HG02943 (cell line): ENCODE measurements around the gene FBXO41.

Experiments
- ATAC-seq: cut with Tn5 transposase; IDR thresholded peaks from one replicate; pipeline ENCODE4 v1.9.1; 2021; ENCODE audit warnings: mild to moderate bottlenecking, low read depth, moderate library complexity; ENCODE audit not compliant: unreplicated experiment

FBXO41 gene, protein sequence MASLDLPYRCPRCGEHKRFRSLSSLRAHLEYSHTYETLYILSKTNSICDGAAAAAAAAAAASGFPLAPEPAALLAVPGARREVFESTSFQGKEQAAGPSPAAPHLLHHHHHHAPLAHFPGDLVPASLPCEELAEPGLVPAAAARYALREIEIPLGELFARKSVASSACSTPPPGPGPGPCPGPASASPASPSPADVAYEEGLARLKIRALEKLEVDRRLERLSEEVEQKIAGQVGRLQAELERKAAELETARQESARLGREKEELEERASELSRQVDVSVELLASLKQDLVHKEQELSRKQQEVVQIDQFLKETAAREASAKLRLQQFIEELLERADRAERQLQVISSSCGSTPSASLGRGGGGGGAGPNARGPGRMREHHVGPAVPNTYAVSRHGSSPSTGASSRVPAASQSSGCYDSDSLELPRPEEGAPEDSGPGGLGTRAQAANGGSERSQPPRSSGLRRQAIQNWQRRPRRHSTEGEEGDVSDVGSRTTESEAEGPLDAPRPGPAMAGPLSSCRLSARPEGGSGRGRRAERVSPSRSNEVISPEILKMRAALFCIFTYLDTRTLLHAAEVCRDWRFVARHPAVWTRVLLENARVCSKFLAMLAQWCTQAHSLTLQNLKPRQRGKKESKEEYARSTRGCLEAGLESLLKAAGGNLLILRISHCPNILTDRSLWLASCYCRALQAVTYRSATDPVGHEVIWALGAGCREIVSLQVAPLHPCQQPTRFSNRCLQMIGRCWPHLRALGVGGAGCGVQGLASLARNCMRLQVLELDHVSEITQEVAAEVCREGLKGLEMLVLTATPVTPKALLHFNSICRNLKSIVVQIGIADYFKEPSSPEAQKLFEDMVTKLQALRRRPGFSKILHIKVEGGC

DNA sequence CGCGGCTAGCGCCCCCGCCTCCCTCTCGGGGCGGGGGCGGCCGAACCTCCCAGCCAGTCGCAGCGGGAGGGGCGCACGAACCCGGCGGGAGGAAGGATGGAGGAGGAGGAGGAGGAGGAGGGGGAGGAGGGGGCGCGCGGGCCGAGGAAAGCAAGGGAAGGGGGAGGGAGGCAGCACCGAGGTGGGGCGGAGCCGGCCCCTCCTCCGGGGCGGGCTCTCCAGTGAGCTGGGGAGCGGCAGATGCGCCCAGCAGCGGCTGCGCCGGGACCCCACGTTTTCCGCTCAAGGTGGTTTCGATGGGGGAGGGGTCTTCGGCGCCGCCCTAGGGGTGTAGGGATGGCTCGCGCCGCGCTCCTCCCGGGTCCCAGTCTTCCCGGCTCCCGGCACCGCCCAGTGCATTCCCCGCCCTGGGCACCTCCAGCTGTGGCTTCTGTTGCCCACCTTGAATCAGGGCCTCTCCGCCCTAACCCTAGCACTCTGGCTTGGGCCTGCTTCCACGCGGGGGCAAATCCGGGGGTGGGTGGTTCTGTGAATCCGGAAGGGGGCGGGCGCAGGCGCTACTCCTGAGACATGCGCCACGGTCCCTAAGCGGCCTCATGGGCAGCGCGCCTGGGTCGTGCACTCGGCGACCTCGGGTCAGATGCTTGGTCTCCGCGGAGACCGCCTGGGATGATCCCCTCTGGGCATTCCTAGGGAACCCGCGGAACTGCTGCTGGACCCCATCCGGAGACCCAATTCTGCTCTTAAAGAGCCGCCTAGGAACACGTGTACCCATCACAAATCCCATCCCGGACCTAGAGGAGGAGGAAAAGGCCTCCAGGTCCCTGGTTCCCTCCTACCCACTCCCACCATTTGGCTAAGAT lies at the start of gene FBXO41:
Gene FBXO41, minus strand, starts transcription at position 183 of the 863 bp plus-strand sequence. CDS start 14,848 bp downstream, outside the sequence.
- ATAC-seq = peak; percentile 71

DNA sequence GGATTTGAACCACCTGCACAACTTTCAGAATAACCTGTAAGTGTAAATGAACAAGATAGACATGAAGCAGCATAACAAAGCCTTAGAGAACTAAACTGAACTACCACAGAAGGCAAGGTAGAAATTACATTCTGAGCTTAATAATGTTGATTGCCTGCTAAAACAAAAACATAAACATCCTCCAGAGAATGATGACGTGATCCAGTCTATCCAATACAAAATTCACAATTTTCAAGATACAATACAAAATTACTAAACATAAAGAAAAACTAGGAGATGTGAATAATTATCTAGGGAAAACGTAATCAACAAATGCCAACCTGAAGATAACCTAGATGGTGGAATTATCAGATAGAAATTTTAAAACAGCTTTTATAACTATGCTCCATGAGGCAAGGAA lies 49.8 kb upstream of the FBXO41 start:
- ATAC-seq = no peak

DNA sequence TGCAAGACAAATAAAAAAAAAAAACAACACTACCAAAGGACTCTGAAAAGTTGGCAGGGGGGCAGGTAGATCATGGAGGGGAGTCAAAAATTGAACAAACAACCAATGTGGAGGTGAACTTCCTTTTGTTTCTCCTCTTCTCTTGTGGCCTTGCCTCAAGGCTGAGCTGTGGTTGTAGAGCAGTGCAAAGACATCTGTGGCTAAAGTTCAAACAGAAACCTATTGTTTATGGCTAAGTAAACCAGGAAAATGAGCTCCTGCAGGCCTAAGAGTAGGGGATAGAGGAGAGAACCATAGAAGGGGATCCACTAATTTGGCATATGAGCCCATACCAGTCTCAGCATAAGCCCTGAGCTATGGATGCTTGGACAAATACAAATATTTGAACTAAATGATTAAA lies 49.3 kb upstream of the FBXO41 start:
- ATAC-seq = no peak

DNA sequence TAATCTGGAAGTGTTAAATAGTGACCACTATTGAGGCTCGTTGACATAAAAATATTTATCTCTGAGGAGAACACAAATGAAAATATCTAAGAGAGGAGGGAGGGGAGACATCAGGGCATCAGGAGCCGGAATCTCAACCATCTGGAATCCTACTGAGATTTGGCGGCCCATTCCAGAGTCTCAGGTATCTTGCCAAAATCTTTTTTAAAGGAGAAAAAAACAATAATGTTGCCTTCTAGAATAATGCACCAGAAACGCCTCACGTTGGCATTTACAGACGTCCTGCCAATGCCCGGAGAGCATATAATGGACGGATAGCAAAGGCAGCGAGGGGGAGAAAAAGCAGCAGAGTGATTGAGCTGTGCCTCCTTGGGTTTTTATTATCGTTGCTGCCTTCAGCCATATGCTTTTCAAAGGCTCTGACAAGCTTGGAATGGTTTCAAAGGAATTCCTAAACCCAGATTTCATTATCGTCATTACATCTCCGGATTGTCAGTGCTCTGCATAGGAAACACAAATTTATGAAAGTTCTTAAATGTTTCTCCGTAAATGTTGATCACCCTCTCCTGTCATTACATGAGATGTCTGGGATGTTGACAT lies 39.9 kb upstream of the FBXO41 start:
- no peak for ATAC-seq

DNA sequence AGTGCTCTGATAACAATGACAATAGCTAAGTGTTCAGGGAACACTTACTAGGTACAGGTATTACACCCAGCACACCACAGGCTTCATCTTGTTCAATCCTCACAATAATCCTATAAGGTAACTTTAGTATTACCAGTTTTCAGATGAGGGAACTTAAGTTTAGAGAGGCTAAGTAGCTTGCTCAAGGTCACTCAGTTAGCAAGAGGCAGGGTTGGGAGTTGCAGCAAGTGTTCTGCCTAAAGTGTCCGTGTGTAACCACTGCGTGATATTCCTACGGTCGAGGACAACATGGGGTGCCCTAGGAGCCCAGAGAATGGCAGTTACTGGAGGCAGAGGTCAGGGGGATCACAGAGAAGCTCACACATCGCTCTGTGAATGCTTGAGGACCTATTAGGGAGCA lies 39.3 kb upstream of the FBXO41 start:
- ATAC-seq = no peak

DNA sequence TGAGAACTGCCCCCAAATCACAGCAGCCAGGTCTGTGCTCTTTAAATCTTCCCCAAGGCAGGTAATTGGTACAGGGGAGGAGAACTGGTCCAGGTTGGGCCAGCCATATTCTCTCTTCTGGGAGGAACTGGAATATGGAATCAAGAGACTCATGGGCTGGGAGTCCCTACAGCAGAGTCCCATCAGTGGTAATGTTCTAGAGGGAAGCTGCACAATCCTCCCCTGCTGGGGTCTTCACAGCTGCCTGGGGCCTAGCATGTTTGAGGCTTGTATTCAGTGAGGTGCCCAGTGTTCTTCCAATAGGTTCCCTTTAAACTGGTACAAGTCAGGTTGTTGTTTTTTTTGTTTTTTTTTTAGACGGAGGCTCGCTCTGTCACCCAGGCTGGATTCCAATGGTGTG lies 30.2 kb upstream of the FBXO41 start:
- no peak for ATAC-seq

DNA sequence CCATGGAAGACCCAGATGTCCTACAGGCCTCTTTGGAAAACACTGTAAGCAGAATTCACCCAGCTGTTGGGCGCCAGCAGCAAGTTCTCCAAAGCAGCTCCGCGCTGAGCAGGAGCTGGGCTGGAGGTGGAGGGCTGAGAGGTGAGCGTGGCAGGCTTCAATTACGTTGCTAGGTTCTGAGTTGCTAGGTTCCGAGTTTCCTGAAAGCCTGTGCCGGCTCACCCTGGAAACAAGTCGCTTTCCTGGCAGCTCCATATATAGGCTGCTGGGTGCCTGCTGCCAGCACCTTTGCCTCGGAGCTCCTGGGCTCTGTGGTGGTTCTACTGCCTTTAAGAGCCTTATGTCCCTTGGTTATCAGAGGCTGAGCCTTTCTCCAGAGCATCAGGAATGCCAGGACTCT lies 23.4 kb upstream of the FBXO41 start:
- no peak for ATAC-seq

DNA sequence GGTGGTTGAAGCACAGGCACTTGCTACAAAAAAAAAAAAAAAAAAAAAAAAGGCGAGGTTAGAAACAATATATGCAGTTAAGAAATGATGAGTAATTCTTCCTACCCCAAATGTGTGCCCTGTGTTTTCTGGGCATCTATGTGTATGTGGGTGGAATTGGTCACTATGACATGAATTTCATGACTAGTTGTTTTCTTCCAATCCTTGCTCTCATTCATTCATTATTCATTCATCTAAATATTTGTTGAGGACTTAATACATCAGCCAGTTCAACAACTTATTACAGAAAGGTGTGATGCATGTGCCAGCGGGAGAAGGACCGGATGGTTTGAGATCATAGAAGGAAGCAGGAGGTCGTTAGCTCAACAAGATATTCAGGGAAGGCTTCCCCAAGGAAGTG lies 17.4 kb upstream of the FBXO41 start:
- ATAC-seq = no peak

DNA sequence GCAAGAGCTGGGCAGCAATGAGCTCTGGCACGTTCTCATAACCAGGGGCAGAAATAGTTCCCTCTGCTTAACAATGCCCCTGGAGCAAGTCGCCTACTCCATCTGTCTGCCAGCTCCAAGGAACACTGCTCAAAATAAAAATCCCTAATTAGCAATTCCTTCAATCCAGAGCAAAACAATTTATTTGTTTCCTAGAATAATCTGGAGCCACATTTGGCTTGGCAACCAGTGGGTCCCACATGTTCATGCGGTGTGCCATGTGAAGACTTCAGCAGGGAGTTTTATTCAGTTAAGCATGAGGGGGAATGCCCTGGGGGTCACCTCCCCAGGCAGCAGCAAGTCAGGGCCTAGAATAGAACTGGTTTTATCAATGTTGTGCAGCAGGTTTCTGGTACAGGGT lies 16.6 kb upstream of the FBXO41 start:
- ATAC-seq = no peak

DNA sequence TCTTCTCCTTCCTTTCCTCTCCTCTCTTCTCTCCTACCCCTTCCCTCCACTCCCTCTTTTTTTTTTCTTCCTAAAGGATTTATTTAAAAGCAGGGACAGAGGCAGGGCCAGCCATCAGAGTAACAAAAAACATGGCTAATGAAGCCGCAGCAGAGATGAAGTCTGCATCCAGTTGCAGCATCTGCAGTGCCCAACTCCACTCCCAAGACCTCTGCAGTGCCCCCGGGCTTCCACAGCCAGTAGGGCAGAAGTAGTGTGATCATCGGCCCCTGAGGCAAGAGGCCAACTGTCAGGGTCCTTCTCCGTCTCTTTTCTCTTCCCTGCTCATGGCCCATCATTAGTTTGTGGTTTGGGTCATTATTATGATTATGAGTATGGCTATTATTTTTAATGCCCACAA lies 13.3 kb upstream of the FBXO41 start:
- ATAC-seq = no peak

DNA sequence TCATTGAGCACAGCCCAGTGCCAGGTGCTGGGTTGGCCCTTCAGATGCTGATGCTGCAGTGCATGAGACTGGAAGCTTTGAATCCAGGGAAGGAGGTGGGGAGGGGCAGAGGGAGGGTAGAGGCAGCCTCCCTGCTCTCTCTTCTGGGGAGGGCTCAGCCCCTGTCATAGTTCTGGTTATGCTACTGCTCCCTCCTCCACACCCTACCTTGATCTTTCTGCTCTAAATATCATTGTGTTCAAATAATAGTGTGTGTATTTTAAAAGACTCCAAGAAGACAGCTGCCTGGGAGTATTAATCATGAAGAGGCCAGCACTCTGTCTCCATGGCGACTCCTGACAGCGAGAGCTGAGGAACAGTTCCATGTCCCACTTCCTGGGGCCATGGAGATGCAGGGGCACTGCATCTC lies 12.9 kb upstream of the FBXO41 start:
- ATAC-seq = no peak

DNA sequence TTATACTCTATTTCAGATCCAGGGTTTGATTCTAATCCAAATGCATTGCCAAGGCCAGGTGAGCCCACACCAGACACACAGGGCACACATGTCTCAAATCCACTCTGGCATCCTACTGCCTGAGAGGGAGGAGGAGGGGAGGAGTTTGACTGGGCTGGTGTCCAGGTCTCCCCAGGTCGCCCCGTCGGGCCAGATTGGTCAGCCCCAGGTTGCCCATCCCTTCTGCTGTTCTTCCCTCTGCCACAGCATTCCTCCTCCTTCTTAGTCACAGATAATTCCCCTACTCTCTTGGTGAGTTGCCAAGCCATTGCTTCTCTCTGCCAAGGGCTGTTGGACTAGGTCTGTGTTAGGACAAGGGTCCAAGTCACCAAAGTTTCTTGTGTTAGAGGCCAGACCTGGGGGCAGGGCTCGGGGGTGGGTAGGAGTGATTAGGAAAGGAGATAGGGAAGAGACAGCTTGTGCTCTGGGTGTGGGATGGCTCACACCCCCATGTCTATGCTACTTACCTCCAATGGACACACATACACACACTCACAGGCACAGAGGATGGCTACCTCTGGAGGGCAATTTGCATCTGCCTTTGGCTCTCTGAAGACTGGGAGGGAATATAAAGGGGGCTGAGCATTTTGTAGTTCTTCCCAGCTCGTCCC lies 11.6 kb upstream of the FBXO41 start:
- ATAC-seq = no peak

DNA sequence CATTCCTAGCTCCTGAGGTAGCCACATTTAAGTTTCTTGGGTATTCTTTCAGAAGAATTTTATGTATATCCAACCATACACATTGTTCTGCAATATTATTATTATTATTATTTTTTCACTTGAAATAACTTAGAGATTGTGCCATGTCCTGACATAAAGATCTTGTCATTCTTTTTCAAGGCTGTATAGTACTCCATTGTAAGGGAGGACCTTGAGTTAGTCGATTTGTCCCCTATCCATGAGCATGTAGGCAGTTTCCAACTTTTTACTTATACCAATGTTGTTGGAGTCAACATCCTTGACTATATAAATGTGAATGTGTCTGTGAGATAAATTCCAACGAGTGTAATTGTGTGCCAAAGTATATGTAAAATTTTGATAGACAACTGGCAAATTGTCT lies 10.0 kb upstream of the FBXO41 start:
- no peak for ATAC-seq

DNA sequence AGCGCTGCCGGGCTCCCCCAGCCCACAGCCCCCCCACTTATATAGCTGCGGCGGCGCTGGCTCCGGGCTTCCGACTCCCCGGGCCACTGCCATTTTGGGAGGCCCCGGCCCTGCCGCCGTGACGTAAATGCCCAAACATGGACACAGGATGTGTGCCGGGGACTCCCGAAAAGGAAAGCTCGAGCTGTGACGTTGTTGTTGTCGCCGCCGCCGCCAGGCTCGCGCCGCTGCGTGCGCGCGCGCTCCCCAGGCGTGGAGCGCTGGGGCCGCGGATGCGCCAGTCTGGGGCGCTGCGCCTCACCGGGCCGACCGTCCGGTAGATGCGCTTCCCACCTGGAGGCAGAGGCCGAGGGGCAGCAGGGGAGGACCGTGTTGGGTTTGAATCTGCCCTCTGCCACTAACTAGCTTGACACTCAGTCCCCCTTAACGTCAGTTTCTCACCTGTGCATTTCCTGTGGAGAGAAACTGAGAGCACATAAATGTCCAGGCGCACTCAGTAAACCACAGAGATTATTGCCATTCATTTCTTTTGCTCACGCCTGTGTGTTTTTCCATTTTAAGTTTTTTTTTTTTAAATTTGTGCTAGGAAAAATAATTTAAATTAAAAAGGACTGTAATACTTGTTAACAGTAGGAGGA lies 9.4 kb upstream of the FBXO41 start, which contains the start of gene EGR4:
Gene EGR4, minus strand, starts transcription at position 15 of the 638 bp plus-strand sequence. CDS start 231 bp downstream, outside the sequence.
- peak; percentile 77 for ATAC-seq

DNA sequence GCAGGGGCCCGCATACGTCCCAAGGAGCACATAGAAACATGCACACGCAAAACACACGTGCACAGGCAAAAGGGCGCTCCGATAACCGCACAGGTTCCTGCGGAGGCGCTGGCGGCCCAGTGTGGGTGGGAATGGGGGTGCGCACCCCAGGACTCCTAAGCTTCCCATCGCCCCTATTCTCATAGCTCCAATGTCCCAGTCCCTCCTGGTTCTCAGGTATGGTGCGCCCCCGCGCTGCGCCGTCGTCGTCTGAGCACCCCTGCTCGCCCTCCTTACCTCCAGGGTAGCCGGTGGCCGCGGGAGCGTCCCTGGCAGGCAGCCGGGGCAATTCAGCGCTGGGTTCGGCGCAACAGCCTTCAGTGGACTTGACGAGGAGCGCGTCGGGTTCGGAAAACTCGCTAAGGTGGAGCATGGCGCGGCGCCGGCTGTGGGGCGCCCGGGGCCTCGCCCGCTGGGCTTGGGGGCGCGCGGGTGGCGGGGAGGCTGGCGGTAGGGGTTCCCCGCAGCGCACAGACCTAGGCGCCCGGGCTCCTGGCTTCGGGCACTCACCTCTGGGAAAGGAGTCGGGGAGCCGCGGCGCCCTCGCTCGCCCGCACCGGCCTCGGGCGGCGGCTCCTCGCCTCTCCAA lies 8.7 kb upstream of the FBXO41 start:
- no peak for ATAC-seq

DNA sequence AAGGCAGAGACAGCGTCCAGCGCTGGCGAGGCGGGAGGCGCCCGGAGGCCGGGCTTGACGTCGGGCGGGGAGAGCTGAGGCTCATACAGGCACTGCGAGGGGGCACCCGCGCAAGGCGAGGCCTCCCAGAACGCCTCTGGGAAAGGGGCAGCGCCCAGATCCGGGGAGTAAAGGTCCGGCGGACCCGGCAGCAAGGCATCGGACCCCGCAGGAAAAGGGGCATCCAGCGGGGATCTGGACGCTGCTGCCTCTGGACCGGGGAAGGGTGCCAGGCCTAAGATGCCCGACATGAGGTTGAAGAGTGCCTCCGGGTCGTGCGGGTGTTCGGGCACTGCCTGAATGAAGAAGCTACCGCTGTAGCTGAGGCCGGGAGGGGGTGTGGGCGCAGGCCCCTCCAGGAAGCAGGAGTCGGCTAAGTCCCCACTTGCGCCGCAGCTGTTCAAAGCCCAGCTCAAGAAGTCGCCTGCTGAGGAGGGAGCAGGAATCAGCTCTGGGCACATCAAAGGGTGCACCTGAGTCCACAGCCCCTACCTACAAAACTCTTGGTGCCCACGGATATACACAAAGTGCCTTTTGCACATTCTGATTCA lies 8.1 kb upstream of the FBXO41 start:
- ATAC-seq = no peak

DNA sequence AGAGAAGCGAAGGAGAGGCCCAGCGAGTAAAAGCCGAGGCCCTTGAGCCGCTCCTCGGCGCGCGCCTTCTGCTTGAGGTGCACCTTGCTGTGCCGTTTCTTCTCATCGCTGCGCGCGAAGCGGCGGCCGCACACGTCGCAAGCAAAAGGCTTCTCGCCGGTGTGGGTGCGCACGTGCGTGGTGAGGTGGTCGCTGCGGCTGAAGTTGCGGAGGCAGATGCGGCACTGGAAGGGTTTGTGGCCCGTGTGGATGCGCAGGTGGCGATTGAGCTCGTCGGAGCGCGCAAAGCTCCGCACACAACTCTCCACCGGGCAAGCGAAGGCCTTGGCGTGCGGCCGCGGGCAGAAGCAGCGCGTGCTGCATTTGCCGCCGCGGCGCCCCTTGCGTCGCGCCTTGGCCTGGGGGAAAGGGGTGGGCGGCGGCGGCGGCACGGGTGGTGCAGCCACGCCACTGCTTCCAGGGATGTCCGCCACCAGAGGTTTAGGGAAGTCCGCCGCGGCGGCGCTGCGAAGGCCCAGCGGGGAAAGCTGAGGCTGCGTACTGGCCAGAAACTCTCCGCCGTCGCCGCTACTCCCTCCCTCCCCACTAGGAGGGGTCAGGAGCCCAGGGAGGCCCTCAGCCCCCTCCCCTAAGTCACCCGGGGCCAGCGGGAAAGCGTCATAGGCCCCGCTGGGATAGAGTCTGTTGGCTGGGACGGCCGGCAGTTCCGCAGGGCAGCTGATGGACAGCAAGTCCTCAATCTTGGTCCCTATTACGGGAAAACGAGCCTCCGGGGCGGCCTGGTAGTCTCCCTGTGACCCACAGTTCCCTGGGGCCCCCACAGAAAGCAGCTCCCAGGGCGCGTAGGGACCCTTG lies 7.4 kb upstream of the FBXO41 start:
- no peak for ATAC-seq

DNA sequence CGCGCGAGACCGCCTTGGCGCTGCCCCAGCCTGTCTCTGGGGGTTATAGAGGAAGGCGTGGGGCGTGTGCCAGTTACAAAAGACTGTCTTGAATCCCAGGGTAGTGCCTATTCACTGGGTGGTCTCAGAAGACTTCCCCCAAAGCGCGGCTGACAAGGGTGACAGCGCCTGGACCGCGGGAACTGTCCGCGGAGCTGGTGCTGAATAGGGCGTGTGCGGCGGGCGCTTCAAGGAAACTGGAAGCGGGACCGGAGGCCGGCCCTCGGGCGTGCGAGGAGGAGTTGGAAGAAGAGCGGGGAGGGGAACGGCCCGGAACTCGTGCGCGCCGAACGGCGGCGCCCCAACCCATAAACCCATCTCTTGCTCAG lies 6.8 kb upstream of the FBXO41 start:
- ATAC-seq = no peak
